Activated CD8-positive, alpha-beta T cell treated with anti-CD3 and anti-CD28 coated beads for 36 hours (primary cell): Measurements from ENCODE around the gene ZNF821. TPM values are rescaled to one million over a fixed set of nuclear protein-coding genes. Genes with fewer than 3 reads are reported as not detected.
A peak's percentile ranks its signal among the peaks of the same experiment; 100 is the strongest.

Experiments used
- ATAC-seq: fragments of 200-7000 bp; cut with Tn5 transposase; one replicate; pipeline ENCODE4 v1.10.0; 2021; ENCODE audit warnings: mild to moderate bottlenecking, moderate library complexity
- CTCF ChIA-PET: fragments of 350-600 bp; sonication (Branson Sonifier 250); formaldehyde crosslinking; loops from one replicate; lab custom pipeline; 2021; ENCODE audit warnings: antibody characterized with exemption; lab: Charles Lee
- POLR2A ChIA-PET: fragments of 350-600 bp; sonication (Branson Sonifier 250); formaldehyde crosslinking; loops from one replicate; lab custom pipeline; 2021; ENCODE audit warnings: antibody characterized with exemption; lab: Charles Lee
- DNase-seq: peaks from one replicate; pipeline ENCODE4 v3.0.0-alpha.2; 2020
- H3K27ac Mint-ChIP-seq: one replicate; pipeline ENCODE4 v1.8.0; 2021; ENCODE audit warnings: mild to moderate bottlenecking, mixed read lengths
- H3K27me3 Mint-ChIP-seq: one replicate; pipeline ENCODE4 v1.8.0; 2021; ENCODE audit warnings: mixed read lengths
- H3K36me3 Mint-ChIP-seq: one replicate; pipeline ENCODE4 v1.8.0; 2021; ENCODE audit warnings: low read depth, mixed read lengths
- H3K4me1 Mint-ChIP-seq: one replicate; pipeline ENCODE4 v1.8.0; 2021; ENCODE audit warnings: low read depth, mixed read lengths
- H3K4me3 Mint-ChIP-seq: one replicate; pipeline ENCODE4 v1.8.0; 2021; ENCODE audit warnings: mild to moderate bottlenecking, moderate library complexity, mixed read lengths
- H3K9me3 Mint-ChIP-seq: one replicate; pipeline ENCODE4 v1.8.0; 2021; ENCODE audit warnings: mixed read lengths
- CTCF ChIP-seq: fragments of 200-600 bp; IDR thresholded peaks from one replicate; pipeline ENCODE4 v1.8.0; 2022; ENCODE audit warnings: antibody characterized with exemption, mild to moderate bottlenecking
- intact Hi-C: fragments of 100-400 bp; cut with micrococcal nuclease; formaldehyde crosslinking; loops from one replicate; pipeline ENCODE4 v1.10.0; 2022
- total RNA-seq, 2 experiments: library from RNA; stranded (reverse); gene quantifications; one replicate each; pipeline ENCODE4 v1.2.3, GENCODE V29; 2021

The ZNF821 gene
- total RNA-seq, 2 experiments from 2014 or later, result 5.6 to 6.2 TPM

DNA sequence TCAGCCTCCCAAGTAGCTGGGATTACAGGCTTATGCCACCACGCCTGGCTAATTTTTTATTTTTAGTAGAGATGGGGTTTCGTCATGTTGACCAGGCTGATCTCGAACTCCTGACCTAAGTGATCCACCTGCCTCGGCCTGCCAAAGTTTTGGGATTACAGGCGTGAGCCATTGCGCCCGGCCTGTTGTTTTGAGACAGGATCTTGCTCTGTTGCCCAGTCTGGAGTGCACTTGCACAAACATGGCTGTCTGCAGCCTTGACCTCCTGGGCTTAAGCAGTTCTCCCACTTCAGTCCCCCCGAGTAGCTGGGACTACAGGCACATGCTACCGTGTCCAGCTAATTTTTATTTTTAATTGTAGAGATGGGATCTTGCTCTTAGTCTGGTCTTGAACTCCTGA is 20.3 kb upstream of the ZNF821 start:
- peak overlapping the region; percentile 59 for H3K27ac Mint-ChIP-seq
- intact Hi-C loops, result no loop called here
- no peaks in the 10 kb centered on the region for H3K9me3 Mint-ChIP-seq
- POLR2A ChIA-PET, result interaction anchor here (0.7 kb wide), 2 partner anchors 8 to 10 kb away, joined by 3 read pairs; partner anchors contain the start of gene IST1
- H3K4me3 Mint-ChIP-seq, result no peak overlapping the region
- CTCF ChIA-PET, result interaction anchor here (8.1 kb wide), 1 partner anchor 21 kb away, joined by 52 read pairs; the partner anchor contains the start of gene ZNF821
- DNase-seq (no peak), ATAC-seq (no peak)
- H3K36me3 Mint-ChIP-seq, result peaks cover 32% of the 10 kb centered on the region
- TF ChIP-seq CTCF, result no peak
- no peaks in the 10 kb centered on the region for H3K27me3 Mint-ChIP-seq
- peaks cover 64% of the 10 kb centered on the region for H3K4me1 Mint-ChIP-seq

- intact Hi-C loops, result no loop called here
Observed at GRCh38 chr16:71903608-71904007, 19.6 kb upstream of the ZNF821 start.

DNA sequence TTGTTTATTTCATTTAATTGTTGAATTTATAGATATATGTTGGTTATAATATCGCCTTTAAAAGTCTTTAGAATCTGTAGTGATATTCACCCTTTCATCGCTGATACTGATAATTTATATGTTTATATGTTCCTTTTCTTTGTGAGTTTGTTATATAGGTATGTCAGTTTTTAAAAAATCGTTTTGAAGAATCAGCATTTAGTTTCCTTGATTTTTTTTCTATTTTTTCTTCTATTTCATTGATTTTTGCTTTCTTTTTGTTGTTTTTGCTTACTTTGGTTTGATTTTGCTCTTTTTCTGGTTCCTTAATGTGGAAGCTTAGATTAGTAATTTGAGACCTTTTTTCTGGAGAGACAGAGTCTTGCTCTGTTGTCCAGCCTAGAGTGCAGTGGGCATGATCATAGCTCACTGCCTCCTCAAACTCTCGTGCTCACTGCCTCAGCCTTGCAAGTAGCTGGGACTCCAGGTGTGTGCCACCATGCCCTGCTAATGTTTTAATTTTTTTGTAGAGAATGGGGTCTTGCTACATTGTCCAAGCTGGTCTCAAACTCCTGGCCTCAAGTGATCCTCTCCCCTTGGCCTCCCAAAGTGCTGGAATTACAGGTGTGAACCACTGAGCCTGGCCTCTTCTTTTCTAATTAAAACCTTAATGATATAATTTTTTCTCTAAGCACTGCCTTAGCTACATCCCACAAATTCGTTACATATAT is 18.8 kb upstream of the ZNF821 start:
- ATAC-seq (no peak), DNase-seq (no peak)
- ChIA-PET POLR2A (interaction anchor here (0.6 to 1.2 kb wide), 6 partner anchors 10 to 329 kb away, joined by 3 to 5 read pairs (median 4); partner anchors contain the start of gene AP1G1), CTCF (interaction anchor here (0.9 to 8.1 kb wide), 4 partner anchors 19 to 96 kb away, joined by 3 to 52 read pairs (median 4); partner anchors contain the start of gene ZNF821)
- H3K27ac Mint-ChIP-seq, result peak overlapping the region; percentile 9
- intact Hi-C loops, result no loop called here
- peaks cover 34% of the 10 kb centered on the region for H3K36me3 Mint-ChIP-seq
- no peak for TF ChIP-seq CTCF
- H3K27me3 Mint-ChIP-seq, result no peaks in the 10 kb centered on the region
- H3K4me1 Mint-ChIP-seq, result peaks cover 56% of the 10 kb centered on the region
- H3K9me3 Mint-ChIP-seq, result no peaks in the 10 kb centered on the region
- no peak overlapping the region for H3K4me3 Mint-ChIP-seq

More at GRCh38 chr16:71903608-71904007, 19.6 kb upstream of the ZNF821 start:
- Mint-ChIP-seq H3K4me1 (peaks cover 62% of the 10 kb centered on the region), H3K27ac (peak overlapping the region; percentile 60), H3K4me3 (no peak overlapping the region), H3K27me3 (no peaks in the 10 kb centered on the region), H3K9me3 (no peaks in the 10 kb centered on the region), H3K36me3 (peaks cover 32% of the 10 kb centered on the region)
- no peak for DNase-seq
- no peak for ATAC-seq
- ChIA-PET POLR2A (interaction anchor here (0.6 to 1.2 kb wide), 5 partner anchors 8 to 329 kb away, joined by 3 to 4 read pairs (median 3); partner anchors contain the start of gene IST1), CTCF (interaction anchor here (0.9 to 8.1 kb wide), 3 partner anchors 20 to 97 kb away, joined by 3 to 52 read pairs (median 5); partner anchors contain the start of gene ZNF821)
- TF ChIP-seq CTCF, result no peak

DNA sequence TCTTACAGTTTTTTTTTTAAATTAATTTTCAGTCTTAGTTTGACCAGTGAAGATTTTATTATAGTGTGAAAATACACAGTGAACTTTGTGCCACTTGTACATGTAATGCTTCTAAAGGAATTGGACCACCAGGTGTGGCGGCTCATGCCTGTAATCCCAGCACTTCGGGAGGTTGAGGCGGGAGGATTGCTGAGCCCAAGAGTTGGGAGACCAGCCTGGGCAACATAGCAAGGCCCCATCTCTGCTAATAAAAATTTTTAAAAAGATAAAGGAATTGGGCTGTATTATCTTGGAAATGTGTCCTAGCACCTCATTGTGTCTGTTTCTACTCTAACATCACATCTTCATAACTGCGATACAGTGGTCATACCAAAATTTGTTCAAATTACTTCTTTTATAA is 15.2 kb upstream of the ZNF821 start:
- POLR2A ChIA-PET, result interaction anchor here (1.8 kb wide), 1 partner anchor 91 kb away, joined by 7 read pairs; the partner anchor contains the start of gene AP1G1

More for the DNA sequence above, 15.2 kb upstream of the ZNF821 start:
- ATAC-seq (no peak), DNase-seq (no peak)
- Mint-ChIP-seq H3K27ac (peak overlapping the region; percentile 20), H3K4me3 (no peak overlapping the region), H3K27me3 (no peaks in the 10 kb centered on the region), H3K9me3 (no peaks in the 10 kb centered on the region), H3K36me3 (peaks cover 30% of the 10 kb centered on the region), H3K4me1 (peaks cover 38% of the 10 kb centered on the region)
- no peak for TF ChIP-seq CTCF
- CTCF ChIA-PET, result interaction anchor here (0.6 to 8.1 kb wide), 3 partner anchors 16 to 63 kb away, joined by 3 to 52 read pairs (median 5); partner anchors contain the start of gene ZNF821
- intact Hi-C loops, result loop anchor here (5.0 kb wide), 1 partner anchor 92 kb away; the partner anchor contains the start of gene AP1G1
